MM.1S (cell line): ENCODE data around the gene DEUP1.

Experiments used
- DNase-seq: peaks from one replicate; pipeline ENCODE4 v3.0.0-alpha.2; 2015
- H2AFZ ChIP-seq: fragments of 300-600 bp; sonication (generic); 2 replicates; pipeline ENCODE4 v1.6.0; 2016; ENCODE audit warnings: antibody characterized with exemption, low read length
- H3F3A ChIP-seq: fragments of 300-600 bp; sonication (generic); 2 replicates; pipeline ENCODE4 v1.6.1; 2016; ENCODE audit warnings: mild to moderate bottlenecking, antibody characterized with exemption, low read length, moderate library complexity, mixed read lengths; ENCODE audit not compliant: insufficient read depth
- H3K27ac ChIP-seq: fragments of 300-600 bp; sonication (generic); 2 replicates; pipeline ENCODE4 v1.5.1; 2016; ENCODE audit warnings: mild to moderate bottlenecking, low read length
- H3K27me3 ChIP-seq: fragments of 300-600 bp; sonication (generic); replicated peaks from 2 replicates; pipeline ENCODE4 v1.6.0; 2016; ENCODE audit warnings: low read length; ENCODE audit not compliant: insufficient read depth
- H3K36me3 ChIP-seq: fragments of 300-600 bp; sonication (generic); replicated peaks from 2 replicates; pipeline ENCODE4 v1.6.1; 2016; ENCODE audit warnings: mild to moderate bottlenecking, low read length, mixed read lengths; ENCODE audit not compliant: insufficient read depth
- H3K4me1 ChIP-seq: fragments of 300-600 bp; sonication (generic); 2 replicates; pipeline ENCODE4 v1.6.1; 2016; ENCODE audit warnings: low read length, mixed read lengths
- H3K4me2 ChIP-seq: fragments of 300-600 bp; sonication (generic); 2 replicates; pipeline ENCODE4 v1.6.0; 2016; ENCODE audit warnings: low read depth, low read length
- H3K4me3 ChIP-seq: fragments of 300-600 bp; sonication (generic); 2 replicates; pipeline ENCODE4 v1.5.1; 2016; ENCODE audit warnings: low read length, mixed read lengths
- H3K79me2 ChIP-seq: fragments of 300-600 bp; sonication (generic); 2 replicates; pipeline ENCODE4 v1.6.1; 2016; ENCODE audit warnings: mixed run types, low read length, mixed read lengths
- H3K9ac ChIP-seq: fragments of 300-600 bp; sonication (generic); 2 replicates; pipeline ENCODE4 v1.6.1; 2016; ENCODE audit warnings: low read length, mixed read lengths
- H3K9me2 ChIP-seq: fragments of 300-600 bp; sonication (generic); replicated peaks from 2 replicates; pipeline ENCODE4 v1.6.1; 2016; ENCODE audit warnings: mild to moderate bottlenecking, low read length, mixed read lengths; ENCODE audit not compliant: insufficient read depth
- H3K9me3 ChIP-seq: fragments of 300-600 bp; sonication (generic); replicated peaks from 2 replicates; pipeline ENCODE4 v1.6.1; 2016; ENCODE audit warnings: mild to moderate bottlenecking, low read length, mixed read lengths; ENCODE audit not compliant: insufficient read depth
- H4K20me1 ChIP-seq: fragments of 300-600 bp; sonication (generic); 2 replicates; pipeline ENCODE4 v1.6.1; 2016; ENCODE audit warnings: mild to moderate bottlenecking, low read length, moderate library complexity, mixed read lengths; ENCODE audit not compliant: insufficient read depth
- CTCF ChIP-seq: fragments of 300-600 bp; sonication (generic); IDR thresholded peaks from 2 replicates; pipeline ENCODE4 v1.5.1; 2016; ENCODE audit warnings: antibody characterized with exemption, low read length, mixed read lengths
- EZH2 ChIP-seq: fragments of 300-600 bp; sonication (generic); optimal IDR thresholded peaks from 2 replicates; pipeline ENCODE3; 2017; ENCODE audit warnings: low read depth, mild to moderate bottlenecking, antibody characterized with exemption, low read length, mixed read lengths
- EZH2phosphoT487 ChIP-seq: fragments of 300-600 bp; sonication (generic); IDR thresholded peaks from 2 replicates; pipeline ENCODE4 v1.6.1; 2018; ENCODE audit warnings: antibody characterized with exemption, low read length

The DEUP1 gene

GRCh38 chr11:93464927-93465540 is 134.5 kb downstream of the DEUP1 start:
- no peaks in the 10 kb centered on the region for H3F3A ChIP-seq
- no peaks in the 10 kb centered on the region for H3K4me1 ChIP-seq
- TF ChIP-seq EZH2: no peak
- TF ChIP-seq CTCF: no peak
- no peaks in the 10 kb centered on the region for H3K27me3 ChIP-seq
- H3K9me2 ChIP-seq: no peaks in the 10 kb centered on the region
- H4K20me1 ChIP-seq: no peaks in the 10 kb centered on the region
- H3K4me2 ChIP-seq: no peak overlapping the region
- H3K9me3 ChIP-seq: no peaks in the 10 kb centered on the region
- no peaks in the 10 kb centered on the region for H3K79me2 ChIP-seq
- H3K27ac ChIP-seq: no peak overlapping the region
- H2AFZ ChIP-seq: no peak overlapping the region
- no peaks in the 10 kb centered on the region for H3K36me3 ChIP-seq
- no peak overlapping the region for H3K4me3 ChIP-seq
- DNase-seq: no peak
- no peak overlapping the region for H3K9ac ChIP-seq

DNA sequence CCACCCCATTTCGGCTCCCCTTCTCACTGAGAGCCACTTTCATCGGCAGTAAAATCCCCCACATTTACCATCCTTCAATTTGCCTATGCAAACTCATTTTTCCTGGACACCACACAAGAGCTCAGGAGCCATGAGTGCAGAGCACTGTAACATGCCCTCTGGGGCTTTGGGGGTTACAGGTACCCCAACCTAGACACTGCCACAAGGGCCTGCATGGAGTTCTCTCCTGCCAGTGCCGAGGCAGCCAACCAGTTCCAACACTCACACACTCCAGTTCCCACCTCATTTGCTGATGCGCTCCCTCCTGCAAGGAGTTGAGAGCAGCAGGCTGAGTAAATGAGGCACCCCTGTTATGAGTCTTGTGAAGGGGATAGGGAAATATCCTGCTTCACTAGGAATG is 136.5 kb downstream of the DEUP1 start:
- no peak overlapping the region for H3K27ac ChIP-seq
- H3K9me2 ChIP-seq: no peaks in the 10 kb centered on the region
- no peak overlapping the region for H3K4me3 ChIP-seq
- H3K9ac ChIP-seq: no peak overlapping the region
- no peaks in the 10 kb centered on the region for H3F3A ChIP-seq
- H3K27me3 ChIP-seq: no peaks in the 10 kb centered on the region
- no peak overlapping the region for H2AFZ ChIP-seq
- TF ChIP-seq EZH2 (no peak), CTCF (no peak), EZH2phosphoT487 (no peak)
- H3K9me3 ChIP-seq: no peaks in the 10 kb centered on the region
- H3K36me3 ChIP-seq: no peaks in the 10 kb centered on the region
- H4K20me1 ChIP-seq: no peaks in the 10 kb centered on the region
- H3K4me1 ChIP-seq: no peaks in the 10 kb centered on the region
- H3K4me2 ChIP-seq: no peak overlapping the region
- no peaks in the 10 kb centered on the region for H3K79me2 ChIP-seq
- DNase-seq: no peak

- Histone ChIP-seq H3K36me3 (no peaks in the 10 kb centered on the region), H3K27me3 (no peaks in the 10 kb centered on the region), H3K4me3 (no peak overlapping the region), H2AFZ (no peak overlapping the region), H3K9me3 (no peaks in the 10 kb centered on the region), H4K20me1 (no peaks in the 10 kb centered on the region), H3K4me1 (no peaks in the 10 kb centered on the region), H3K27ac (no peak overlapping the region), H3K4me2 (no peak overlapping the region), H3K79me2 (no peaks in the 10 kb centered on the region), H3K9ac (no peak overlapping the region), H3K9me2 (no peaks in the 10 kb centered on the region), H3F3A (no peaks in the 10 kb centered on the region)
- no peak for TF ChIP-seq EZH2phosphoT487
- no peak for TF ChIP-seq EZH2
- TF ChIP-seq CTCF: no peak
- no peak for DNase-seq
Observed at GRCh38 chr11:93468290-93468689, 137.7 kb downstream of the DEUP1 start.
